Stomach (tissue), 9 donors: ENCODE results near the gene BRME1. TPM values are rescaled to one million over a fixed set of nuclear protein-coding genes. Genes with fewer than 3 reads are reported as not detected.
A peak's percentile ranks its signal among the peaks of the same experiment; 100 is the strongest.

Source experiments
- DNase-seq, 2 donors: peaks; one replicate each; pipeline versions ENCODE4 v3.0.0 to v3.0.0-alpha.2; 2013 to 2019
- H3K27ac ChIP-seq, 5 donors: fragments of 200-600 bp in 4 of 5; sonication (generic) in 4 of 5; one replicate each; pipeline ENCODE4 v1.5.1; 2013 to 2019; ENCODE audit warnings: mild to moderate bottlenecking in 1 of 5, moderate library complexity in 1 of 5
- H3K27me3 ChIP-seq, 3 donors: fragments of 200-600 bp; sonication (generic); one replicate each; pipeline ENCODE4 v1.5.1; 2017 to 2019; ENCODE audit warnings: mixed run types in 1 of 3
- H3K36me3 ChIP-seq, 4 donors: fragments of 200-600 bp; sonication (generic); 1 replicate in 3 of 4; 2 replicates in 1 of 4; pipeline ENCODE4 v1.5.1; 2016 to 2019
- H3K4me1 ChIP-seq, 4 donors: fragments of 200-600 bp; sonication (generic); one replicate each; pipeline ENCODE4 v1.5.1; 2016 to 2019
- H3K4me3 ChIP-seq, 4 donors: fragments of 200-600 bp; sonication (generic) in 3 of 4; one replicate each; pipeline ENCODE4 v1.5.1; 2016 to 2019; ENCODE audit warnings: mild to moderate bottlenecking in 1 of 4
- H3K9me3 ChIP-seq, 4 donors: fragments of 200-600 bp; sonication (generic); one replicate each; pipeline ENCODE4 v1.5.1; 2016 to 2019
- EP300 ChIP-seq: sonication (generic); formaldehyde crosslinking; IDR thresholded peaks from one replicate; pipeline ENCODE4 v1.6.1; 2017; ENCODE audit warnings: antibody characterized with exemption
- POLR2A ChIP-seq, 4 donors: fragments of 450-650 bp; IDR thresholded peaks; one replicate each; pipeline ENCODE4 v1.6.1; 2016; ENCODE audit warnings: antibody characterized with exemption in 4 of 4, control low read depth in 2 of 4, mild to moderate bottlenecking in 1 of 4, moderate library complexity in 1 of 4
- POLR2AphosphoS5 ChIP-seq, 3 donors: sonication (generic); formaldehyde crosslinking; IDR thresholded peaks; one replicate each; pipeline ENCODE4 v1.6.1; 2016; ENCODE audit warnings: antibody characterized with exemption in 3 of 3
- WGBS, 5 donors: extraction: QIAGEN DNeasy Blood & Tissue Kit in 3 of 5; methylation state at CpG; one replicate each; pipeline versions ENCODE4 v1.1.5 to v1.1.7; 2013 to 2018; 5-methylcytosine and 5-hydroxymethylcytosine counted together
- intact Hi-C: fragments of 100-400 bp; cut with DNase I; formaldehyde crosslinking; loops from one replicate; pipeline ENCODE4 v1.15.1; 2023; ENCODE audit warnings: low total_unique reads
- polyA plus RNA-seq, 3 donors: library from polyadenylated mRNA; stranded (reverse); fragments of 200-250 nt; gene quantifications; one replicate each; pipeline ENCODE4 v1.2.3, GENCODE V29; 2013
- total RNA-seq, 5 donors: library from RNA; depleted of rRNA; stranded (reverse); fragments of >200 nt; gene quantifications; one replicate each; pipeline versions ENCODE4 v1.1.0 to v1.2.3, GENCODE V29; 2014 to 2016
- TF ChIP-seq, protein P1 (sequence below), 7 experiments: fragments of 450-650 bp in 4 of 7; fragments of 200-600 bp in 3 of 7; sonication (generic) in 3 of 7; IDR thresholded peaks; one replicate each; pipeline ENCODE4 v1.5.1; 2016 to 2019; ENCODE audit warnings: antibody characterized with exemption in 7 of 7, control low read depth in 2 of 7, mild to moderate bottlenecking in 1 of 7
- donor health status: healthy with polysubstance abuse.
- donor health status: Bipolar disorder and iron deficiency.
- donor health status: healthy.

Gene BRME1
- total and polyA plus RNA-seq, 8 donors: 0.87 to 14.3 (median 2.0) TPM; not detected in 1

- H3K27ac ChIP-seq: peak overlapping the region; percentile 81 to 100 (median 99)
Observed at GRCh38 chr19:13839130-13839937, 66.6 kb downstream of the BRME1 start.

DNA sequence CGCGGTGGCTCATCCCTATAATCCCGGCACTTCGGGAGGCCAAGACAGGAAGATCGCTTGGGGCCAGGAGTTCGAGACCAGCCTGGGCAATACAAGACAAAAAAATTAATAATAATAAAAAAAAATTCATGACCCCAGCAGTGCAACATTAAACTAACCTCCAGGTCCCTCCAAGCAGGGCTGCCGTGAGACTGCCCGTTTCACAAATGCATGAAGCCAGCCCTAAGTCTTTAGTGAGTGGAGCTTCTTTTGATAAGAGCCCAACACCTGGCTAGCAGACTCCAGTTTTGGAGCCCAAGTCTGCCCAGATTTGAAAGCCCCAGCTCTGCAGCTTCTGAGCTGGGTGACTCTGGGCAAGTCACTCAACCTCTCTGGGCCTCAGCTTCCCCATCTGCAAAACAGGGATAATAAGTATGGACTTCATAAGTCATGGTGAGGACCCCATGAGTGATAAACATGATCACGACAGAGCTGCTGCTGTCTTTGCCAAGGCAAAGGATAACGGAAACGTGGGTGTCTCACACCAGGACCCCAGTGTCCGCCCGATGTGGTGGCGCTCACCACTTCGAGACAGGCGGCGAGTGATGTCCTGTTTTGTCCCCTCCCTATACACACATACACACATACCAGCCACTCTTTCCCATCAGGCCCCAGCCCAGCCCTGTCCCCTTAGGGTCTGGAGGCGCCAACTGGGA lies 67.3 kb downstream of the BRME1 start:
- intact Hi-C loops: no loop called here
- H3K27me3 ChIP-seq: no peaks in the 10 kb centered on the region
- H3K4me1 ChIP-seq: peaks cover 77 to 92% (median 87%) of the 10 kb centered on the region in 4 donors
- peaks cover 21 to 46% (median 24%) of the 10 kb centered on the region in 4 donors for H3K36me3 ChIP-seq
- TF ChIP-seq POLR2AphosphoS5 (IDR thresholded peaks at IDR 0.05): no peak
- TF ChIP-seq POLR2A (IDR thresholded peaks at IDR 0.05): no peak
- TF ChIP-seq, protein P1, sequence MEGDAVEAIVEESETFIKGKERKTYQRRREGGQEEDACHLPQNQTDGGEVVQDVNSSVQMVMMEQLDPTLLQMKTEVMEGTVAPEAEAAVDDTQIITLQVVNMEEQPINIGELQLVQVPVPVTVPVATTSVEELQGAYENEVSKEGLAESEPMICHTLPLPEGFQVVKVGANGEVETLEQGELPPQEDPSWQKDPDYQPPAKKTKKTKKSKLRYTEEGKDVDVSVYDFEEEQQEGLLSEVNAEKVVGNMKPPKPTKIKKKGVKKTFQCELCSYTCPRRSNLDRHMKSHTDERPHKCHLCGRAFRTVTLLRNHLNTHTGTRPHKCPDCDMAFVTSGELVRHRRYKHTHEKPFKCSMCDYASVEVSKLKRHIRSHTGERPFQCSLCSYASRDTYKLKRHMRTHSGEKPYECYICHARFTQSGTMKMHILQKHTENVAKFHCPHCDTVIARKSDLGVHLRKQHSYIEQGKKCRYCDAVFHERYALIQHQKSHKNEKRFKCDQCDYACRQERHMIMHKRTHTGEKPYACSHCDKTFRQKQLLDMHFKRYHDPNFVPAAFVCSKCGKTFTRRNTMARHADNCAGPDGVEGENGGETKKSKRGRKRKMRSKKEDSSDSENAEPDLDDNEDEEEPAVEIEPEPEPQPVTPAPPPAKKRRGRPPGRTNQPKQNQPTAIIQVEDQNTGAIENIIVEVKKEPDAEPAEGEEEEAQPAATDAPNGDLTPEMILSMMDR (IDR thresholded peaks at IDR 0.05): no peak
- TF ChIP-seq EP300: no peak
- no peaks in the 10 kb centered on the region for H3K9me3 ChIP-seq
- no peak for DNase-seq
- H3K27ac ChIP-seq: peak overlapping the region; percentile 81 to 100 (median 99)
- peak overlapping the region; percentile 73 to 98 (median 91) for H3K4me3 ChIP-seq
- 34 to 62% (median 58%) methylated on average over 12 to 18 of the region's 18 CpGs for WGBS, 5 donors

More at GRCh38 chr19:13839130-13839937, 66.6 kb downstream of the BRME1 start:
- peak overlapping the region; percentile 73 to 98 (median 91) for H3K4me3 ChIP-seq
- H3K36me3 ChIP-seq: peaks cover 18 to 39% (median 21%) of the 10 kb centered on the region in 4 donors
- H3K27me3 ChIP-seq: no peaks in the 10 kb centered on the region
- WGBS, 5 donors: 0 to 7% (median 3%) methylated on average over 28 to 36 of the region's 36 CpGs
- H3K4me1 ChIP-seq: peaks cover 78 to 92% (median 86%) of the 10 kb centered on the region in 4 donors
- H3K9me3 ChIP-seq: no peaks in the 10 kb centered on the region
- TF ChIP-seq POLR2AphosphoS5 (IDR thresholded peaks at IDR 0.05) (peak; percentile 78 to 95 (median 87)), EP300 (no peak)
- intact Hi-C loops: no loop called here
- peak; percentile 89 to 95 for DNase-seq

DNA sequence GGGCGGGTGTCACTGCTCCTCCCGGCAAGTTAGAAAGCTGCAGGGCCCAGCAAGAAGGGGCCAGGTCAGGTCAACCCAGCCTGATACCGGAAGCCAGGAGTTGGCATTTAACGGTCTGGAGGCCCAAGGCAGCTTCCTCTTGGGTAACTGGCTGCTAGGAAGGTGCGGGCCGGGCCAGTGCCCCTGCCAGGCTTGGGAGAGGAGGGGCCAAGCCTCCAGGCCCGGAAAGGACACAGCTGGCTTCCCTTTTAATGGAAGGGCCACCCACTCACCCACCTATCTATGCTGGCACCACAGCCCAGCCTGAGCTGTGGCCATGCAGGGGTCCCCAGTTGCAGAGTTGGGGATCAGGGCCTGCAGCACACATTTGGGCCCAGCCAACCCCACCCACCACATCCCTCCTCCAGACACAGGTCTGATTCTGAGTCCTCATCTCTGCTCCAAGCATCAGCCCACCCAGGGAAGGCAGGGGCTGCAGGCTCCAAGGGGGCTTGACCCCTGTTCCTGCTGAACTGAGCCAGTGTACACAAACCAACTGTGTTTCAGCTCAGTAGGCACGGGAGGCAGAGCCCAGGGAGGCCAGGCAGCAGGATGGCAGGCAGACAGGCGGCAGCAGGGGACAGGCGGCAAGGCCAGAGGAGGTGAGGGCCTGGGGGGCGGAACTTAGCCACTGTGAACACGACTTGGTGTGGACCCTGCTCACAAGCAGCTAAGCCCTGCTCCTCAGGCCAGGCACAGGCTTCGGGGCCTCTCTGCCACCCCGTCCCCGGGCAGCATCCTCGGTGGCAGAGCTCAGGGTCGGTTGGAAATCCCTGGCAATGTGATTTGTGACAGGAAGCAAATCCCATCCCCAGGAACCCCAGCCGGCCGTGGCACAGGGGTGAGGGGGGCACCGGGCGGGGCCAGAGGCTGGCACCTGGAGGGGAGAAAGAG lies 69.9 kb downstream of the BRME1 start:
- intact Hi-C loops: no loop called here
- no peak for TF ChIP-seq POLR2A (IDR thresholded peaks at IDR 0.05)
- TF ChIP-seq, protein P1 (IDR thresholded peaks at IDR 0.05): no peak
- TF ChIP-seq POLR2AphosphoS5 (IDR thresholded peaks at IDR 0.05): no peak
- TF ChIP-seq EP300: no peak
- peaks cover 75 to 90% (median 82%) of the 10 kb centered on the region in 4 donors for H3K4me1 ChIP-seq
- no peaks in the 10 kb centered on the region for H3K9me3 ChIP-seq
- WGBS, 5 donors: 35 to 49% (median 44%) methylated on average over 5 to 21 of the region's 21 CpGs
- peak overlapping the region; percentile 37 to 100 (median 99) for H3K27ac ChIP-seq
- peak in 1 of 2 donors; percentile 41 for DNase-seq
- H3K27me3 ChIP-seq: no peaks in the 10 kb centered on the region
- H3K36me3 ChIP-seq: peaks cover 23 to 53% (median 25%) of the 10 kb centered on the region in 4 donors
- H3K4me3 ChIP-seq: peak overlapping the region in 3 of 4 donors; percentile 0 to 28 (median 8)

DNA sequence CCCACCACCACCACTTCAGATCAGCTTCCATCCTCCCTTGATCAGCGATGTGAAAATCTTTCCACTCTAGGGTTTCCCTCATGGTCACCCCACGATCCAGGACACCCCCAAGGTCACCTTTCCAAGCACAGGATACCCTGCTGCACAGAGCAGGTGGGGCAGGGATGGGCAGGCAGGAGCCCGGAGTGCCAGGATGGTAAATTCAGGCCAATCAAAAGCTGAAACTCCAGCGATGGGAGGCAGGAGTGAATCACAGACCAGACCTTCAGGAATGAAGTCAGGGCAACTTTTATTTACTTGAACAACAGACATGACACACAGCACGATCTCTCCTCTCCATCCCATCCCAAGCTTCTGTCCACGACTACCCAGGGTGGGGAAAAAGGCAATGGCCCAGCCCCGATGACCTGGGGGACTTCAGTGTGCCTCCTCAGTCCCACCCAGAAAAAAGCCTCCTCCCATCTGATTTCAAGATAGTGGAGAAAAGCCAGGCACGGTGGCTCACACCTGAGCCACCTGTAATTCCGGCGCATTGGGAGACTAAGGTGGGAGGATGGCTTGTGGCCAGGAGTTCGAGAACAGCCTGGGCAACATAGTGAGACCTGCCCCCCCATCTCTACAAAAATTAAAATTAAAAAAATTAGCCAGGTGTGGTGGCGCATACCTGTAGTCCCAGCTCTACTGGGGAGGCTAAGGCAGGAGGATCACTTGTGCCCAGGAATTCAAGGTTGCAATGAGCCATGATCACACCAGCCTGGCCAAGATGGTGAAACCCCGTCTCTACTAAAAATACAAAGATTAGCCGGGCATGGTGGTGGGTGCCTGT lies 71.5 kb downstream of the BRME1 start:
- H3K4me3 ChIP-seq: peak overlapping the region in 3 of 4 donors; percentile 12 to 34 (median 34)
- peaks cover 23 to 69% (median 40%) of the 10 kb centered on the region in 4 donors for H3K36me3 ChIP-seq
- intact Hi-C loops: no loop called here
- WGBS, 5 donors: 61 to 68% (median 66%) methylated on average over 14 of the region's 14 CpGs
- H3K4me1 ChIP-seq: peaks cover 59 to 74% (median 66%) of the 10 kb centered on the region in 4 donors
- H3K27me3 ChIP-seq: no peaks in the 10 kb centered on the region
- no peak for TF ChIP-seq POLR2A (IDR thresholded peaks at IDR 0.05)
- TF ChIP-seq EP300: no peak
- no peak for TF ChIP-seq POLR2AphosphoS5 (IDR thresholded peaks at IDR 0.05)
- TF ChIP-seq, protein P1 (IDR thresholded peaks at IDR 0.05): no peak
- no peaks in the 10 kb centered on the region for H3K9me3 ChIP-seq
- DNase-seq: no peak
- peak overlapping the region; percentile 27 to 100 (median 99) for H3K27ac ChIP-seq
